LNCAP (cell line): ENCODE results near the gene FRMD4A.

Source experiments
- CTCF ChIP-seq: fragments of 450-650 bp; IDR thresholded peaks from 2 replicates; pipeline ENCODE4 v1.5.1; 2017; ENCODE audit warnings: mild to moderate bottlenecking

The FRMD4A gene

GRCh38 chr10:13810568-13810967, 520.2 kb downstream of the FRMD4A start:
- no peak for TF ChIP-seq CTCF

DNA sequence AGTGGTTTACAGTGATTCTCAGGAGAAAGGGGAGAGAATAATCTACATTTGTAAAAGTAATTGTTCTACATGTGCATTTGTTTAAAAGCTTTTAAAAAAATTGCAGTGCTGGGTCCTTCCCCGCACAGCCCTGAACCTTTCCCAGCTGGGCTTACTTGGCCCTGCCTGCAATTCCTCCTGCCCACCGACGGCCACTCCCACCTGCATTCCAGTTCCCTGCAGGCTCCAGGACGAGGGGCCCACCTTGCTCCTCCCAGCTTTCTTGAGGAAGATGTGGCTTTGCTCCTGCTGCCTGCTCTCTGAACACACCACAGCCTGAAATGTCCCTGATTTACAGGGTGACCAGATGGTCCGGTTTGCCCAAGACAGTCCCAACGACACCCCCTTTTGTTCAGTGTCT, 521.3 kb downstream of the FRMD4A start:
- TF ChIP-seq CTCF: no peak

- no peak for TF ChIP-seq CTCF
Measured at GRCh38 chr10:13808556-13809391, 522.0 kb downstream of the FRMD4A start.

DNA sequence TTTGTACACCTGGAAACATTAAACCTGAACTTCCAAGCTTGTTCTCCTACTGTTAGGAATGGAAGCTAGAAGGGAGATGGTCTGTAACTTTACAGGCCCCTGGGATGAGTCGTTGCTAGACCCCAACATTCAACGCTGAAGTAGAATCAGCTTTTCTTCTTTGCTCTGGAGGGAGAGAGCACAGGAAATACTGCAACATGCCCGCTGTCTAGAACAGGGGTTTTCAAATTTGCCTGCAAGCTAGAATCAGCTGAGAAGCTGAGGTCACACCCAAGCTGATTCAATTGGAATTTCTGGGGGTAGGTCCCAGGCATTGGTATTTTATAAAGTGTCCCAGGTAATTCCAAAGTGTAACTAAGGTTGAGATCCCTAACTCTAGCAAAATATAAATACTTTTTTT, 524.3 kb downstream of the FRMD4A start:
- no peak for TF ChIP-seq CTCF

DNA sequence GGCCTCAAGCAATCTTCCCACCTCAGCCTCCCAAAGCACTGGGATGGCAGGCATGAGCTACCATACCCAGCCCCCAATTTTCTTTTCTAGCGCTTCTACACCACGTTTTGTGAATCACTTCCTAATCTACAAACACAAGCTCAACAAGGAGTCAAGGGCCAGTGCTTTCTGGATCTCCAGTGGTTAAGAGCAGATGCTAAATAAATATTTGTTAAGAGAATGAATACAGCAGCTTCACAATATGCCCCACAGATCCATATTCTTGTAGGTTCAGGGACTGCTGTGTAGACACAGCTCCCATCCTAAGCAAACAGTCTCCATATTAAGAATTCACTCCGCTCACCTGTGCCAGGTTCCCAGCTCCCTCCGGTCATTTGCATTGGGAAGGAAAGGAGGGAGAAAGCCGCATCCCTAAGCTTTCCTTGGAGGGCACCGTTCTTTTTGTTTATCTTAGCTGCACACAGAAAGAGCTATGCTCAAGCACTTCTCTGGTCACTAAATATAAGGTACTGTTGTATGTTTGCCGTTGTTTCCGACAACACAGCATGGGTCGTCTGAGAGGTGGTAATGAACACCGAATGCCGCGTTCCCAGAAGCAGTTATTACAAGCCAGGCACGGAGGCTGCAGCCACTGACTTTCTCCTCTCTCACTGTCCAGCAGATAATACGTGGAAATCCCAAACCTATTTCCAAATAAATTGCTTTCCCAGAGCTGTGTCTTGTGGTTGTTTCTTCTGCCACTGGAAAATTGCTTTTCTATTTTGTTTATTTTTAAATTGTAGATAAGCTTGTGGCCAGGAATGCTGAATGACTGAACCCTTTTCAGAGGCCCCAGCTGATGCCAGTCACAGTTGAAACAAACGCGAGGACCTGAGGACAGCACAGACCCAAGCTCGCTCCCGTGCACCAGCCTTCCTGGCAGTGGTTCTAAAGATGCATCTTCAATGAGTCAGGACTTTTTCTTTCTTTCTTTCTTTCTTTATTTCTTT, 526.9 kb downstream of the FRMD4A start:
- no peak for TF ChIP-seq CTCF

DNA sequence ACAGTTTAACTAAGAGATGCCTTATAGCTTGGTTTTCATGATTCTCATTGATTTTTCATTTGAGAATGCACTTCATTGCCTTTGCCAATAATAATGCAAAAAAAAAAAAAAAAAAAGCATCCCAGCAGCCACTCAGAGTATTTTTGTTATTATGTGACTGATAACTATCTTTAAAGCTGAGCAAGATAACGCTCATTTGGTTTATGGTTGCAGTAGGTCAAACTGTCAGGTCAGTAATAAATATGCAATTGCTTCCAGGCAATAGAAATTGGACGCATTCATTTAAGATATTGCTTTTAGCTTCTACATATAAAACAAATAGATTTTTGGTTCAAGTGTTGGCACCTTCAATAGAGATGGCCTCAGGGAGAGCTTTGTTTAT, 528.8 kb downstream of the FRMD4A start:
- TF ChIP-seq CTCF: no peak

DNA sequence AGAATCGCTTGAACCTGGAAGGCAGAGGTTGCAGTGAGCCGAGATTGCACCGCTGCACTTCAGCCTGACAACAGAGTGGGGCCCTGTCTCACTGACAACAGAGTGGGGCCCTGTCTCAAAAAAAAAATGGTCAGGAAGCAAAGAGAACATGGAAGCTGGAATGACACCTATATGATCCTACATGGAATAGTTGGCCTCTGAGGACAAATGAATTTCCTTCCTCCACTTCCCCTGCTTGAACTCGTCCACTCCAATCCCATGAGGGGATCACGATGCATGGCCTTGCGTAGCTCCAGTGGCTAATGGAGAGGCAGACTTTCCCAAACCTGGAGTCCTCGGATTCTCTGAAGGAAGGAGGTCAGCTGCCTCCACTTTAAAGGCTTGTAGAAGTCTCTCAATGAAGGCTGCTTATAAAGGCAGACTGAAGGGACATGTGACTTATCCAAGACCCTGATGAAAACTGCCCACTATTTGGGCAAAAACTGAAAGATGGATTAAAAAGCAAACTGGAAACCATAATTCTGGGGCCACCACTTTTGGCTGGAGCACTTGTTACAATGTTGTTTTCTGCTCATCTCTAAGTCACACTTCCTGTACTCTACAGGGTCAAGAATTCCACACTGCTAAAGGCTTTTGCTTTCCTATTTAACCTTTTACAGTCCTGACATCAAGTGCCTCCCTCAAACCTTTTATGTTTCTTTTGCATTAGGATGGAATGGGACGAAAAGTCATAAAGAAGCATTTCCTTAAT, 529.4 kb downstream of the FRMD4A start:
- no peak for TF ChIP-seq CTCF
